Spleen (tissue), 11 donors: ENCODE data around the gene CHRM4. TPM values are rescaled to one million over a fixed set of nuclear protein-coding genes. Genes with fewer than 3 reads are reported as not detected.
A peak's percentile ranks its signal among the peaks of the same experiment; 100 is the strongest.

Experiments used
- DNase-seq: peaks from one replicate; pipeline ENCODE4 v3.0.0-alpha.2; 2020
- H3K27ac ChIP-seq, 8 donors: fragments of 200-600 bp; sonication (generic) in 7 of 8; 1 replicate in 4 of 8; 2 replicates in 4 of 8; pipeline versions ENCODE4 v1.5.0 to v1.8.0; 2016 to 2021; ENCODE audit warnings: inconsistent platforms in 4 of 8, mild to moderate bottlenecking in 4 of 8, moderate library complexity in 1 of 8
- H3K27me3 ChIP-seq, 7 donors: fragments of 200-600 bp; sonication (generic) in 6 of 7; replicated peaks in 1 of 7; 1 replicate in 4 of 7; 2 replicates in 3 of 7; pipeline versions ENCODE4 v1.5.0 to v1.8.0; 2016 to 2021; ENCODE audit warnings: inconsistent platforms in 3 of 7, mild to moderate bottlenecking in 1 of 7
- H3K36me3 ChIP-seq, 6 donors: fragments of 200-600 bp; sonication (generic) in 5 of 6; 1 replicate in 4 of 6; 2 replicates in 2 of 6; pipeline versions ENCODE4 v1.5.0 to v1.8.0; 2016 to 2021; ENCODE audit warnings: inconsistent platforms in 2 of 6
- H3K4me1 ChIP-seq, 6 donors: fragments of 200-600 bp; sonication (generic) in 5 of 6; 1 replicate in 3 of 6; 2 replicates in 3 of 6; pipeline versions ENCODE4 v1.5.0 to v1.8.0; 2016 to 2021; ENCODE audit warnings: inconsistent platforms in 3 of 6
- H3K4me3 ChIP-seq, 8 donors: fragments of 200-600 bp; sonication (generic) in 7 of 8; 1 replicate in 4 of 8; 2 replicates in 4 of 8; pipeline versions ENCODE4 v1.5.0 to v1.8.0; 2016 to 2021; ENCODE audit warnings: inconsistent platforms in 4 of 8, mild to moderate bottlenecking in 4 of 8, moderate library complexity in 2 of 8
- H3K9me3 ChIP-seq, 8 donors: fragments of 200-600 bp; sonication (generic) in 7 of 8; 1 replicate in 4 of 8; 2 replicates in 4 of 8; pipeline versions ENCODE4 v1.5.0 to v1.8.0; 2016 to 2021; ENCODE audit warnings: inconsistent platforms in 4 of 8
- POLR2A ChIP-seq, 3 donors: fragments of 450-650 bp; IDR thresholded peaks; one replicate each; pipeline ENCODE4 v1.5.1; 2017; ENCODE audit warnings: antibody characterized with exemption in 3 of 3, mild to moderate bottlenecking in 1 of 3
- POLR2AphosphoS5 ChIP-seq, 3 donors: sonication (generic); formaldehyde crosslinking; IDR thresholded peaks; one replicate each; pipeline ENCODE4 v1.5.1; 2017; ENCODE audit warnings: antibody characterized with exemption in 3 of 3
- WGBS, 5 donors: extraction: QIAGEN DNeasy Blood & Tissue Kit in 3 of 5; methylation state at CpG; one replicate each; pipeline versions ENCODE4 v1.1.5 to v1.1.7; 2013 to 2018; 5-methylcytosine and 5-hydroxymethylcytosine counted together
- intact Hi-C: fragments of 100-400 bp; cut with DNase I; formaldehyde crosslinking; loops from one replicate; pipeline ENCODE4 v1.15.0; 2023; ENCODE audit warnings: low total_unique reads
- polyA plus RNA-seq, 3 donors: library from polyadenylated mRNA; stranded (reverse); fragments of 200-250 nt; gene quantifications; one replicate each; pipeline ENCODE4 v1.2.1, GENCODE V29; 2013
- total RNA-seq, 7 donors: library from RNA; depleted of rRNA in 3 of 7; stranded (reverse); fragments of >200 nt in 3 of 7; fragmentation: NEBNext Ultra II Directional in 4 of 7; extraction: Animal tissue kit (Norgen Biotek cat#: 25700) in 4 of 7; gene quantifications; one replicate each; pipeline versions ENCODE4 v1.1.0 to v1.2.1, GENCODE V29; 2016 to 2021
- TF ChIP-seq, protein P1 (sequence below), 11 experiments: fragments of 200-600 bp in 7 of 11; fragments of 450-650 bp in 4 of 11; sonication (generic) in 4 of 11; IDR thresholded peaks in 8 of 11; conservative IDR thresholded peaks in 3 of 11; 1 replicate in 7 of 11; 2 replicates in 4 of 11; pipeline versions ENCODE4 v1.4.0 to v1.8.0; 2016 to 2021; ENCODE audit warnings: antibody characterized with exemption in 11 of 11, inconsistent platforms in 4 of 11, mild to moderate bottlenecking in 1 of 11
- donor health status: healthy with polysubstance abuse.
- donor health status: DM: no; HTN: no; CAD: no; lungs with moderate emphysema.
- donor health status: DM: no; HTN: no; CAD: no.
- donor health status: Bipolar disorder and iron deficiency.
- donor health status: healthy.
- donor health status: DM: no; HTN: no; CAD: no.
- donor health status: DM: yes; HTN: yes; CAD: no.

Gene CHRM4
- total and polyA plus RNA-seq, 10 donors: 0.06 to 34.1 (median 3.3) TPM

DNA sequence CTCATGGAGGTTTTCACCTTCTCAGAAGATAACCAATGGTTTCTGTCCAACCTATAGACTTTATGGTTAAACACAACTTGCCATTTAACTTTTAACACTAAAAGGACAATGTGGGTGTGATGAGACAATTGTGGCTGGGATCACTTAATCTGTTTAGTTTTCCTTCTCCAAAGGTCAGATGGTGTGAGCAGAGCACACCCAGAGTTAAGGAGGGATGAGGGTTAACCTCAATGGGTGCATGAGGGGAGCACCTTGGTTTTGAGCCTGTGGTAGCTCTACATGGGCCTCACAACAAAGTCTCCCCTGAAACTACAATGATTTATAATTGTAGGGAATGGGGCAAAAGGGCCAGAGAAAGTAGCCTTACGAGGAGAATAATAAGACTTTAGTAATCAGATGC lies 28.9 kb upstream of the CHRM4 start:
- Histone ChIP-seq H3K9me3 (no peaks in the 10 kb centered on the region), H3K4me1 (no peaks in the 10 kb centered on the region), H3K27me3 (no peaks in the 10 kb centered on the region), H3K4me3 (no peak overlapping the region), H3K27ac (no peak overlapping the region), H3K36me3 (peaks cover 0 to 81% (median 31%) of the 10 kb centered on the region in 6 donors)
- DNase-seq: no peak
- TF ChIP-seq, protein P1, sequence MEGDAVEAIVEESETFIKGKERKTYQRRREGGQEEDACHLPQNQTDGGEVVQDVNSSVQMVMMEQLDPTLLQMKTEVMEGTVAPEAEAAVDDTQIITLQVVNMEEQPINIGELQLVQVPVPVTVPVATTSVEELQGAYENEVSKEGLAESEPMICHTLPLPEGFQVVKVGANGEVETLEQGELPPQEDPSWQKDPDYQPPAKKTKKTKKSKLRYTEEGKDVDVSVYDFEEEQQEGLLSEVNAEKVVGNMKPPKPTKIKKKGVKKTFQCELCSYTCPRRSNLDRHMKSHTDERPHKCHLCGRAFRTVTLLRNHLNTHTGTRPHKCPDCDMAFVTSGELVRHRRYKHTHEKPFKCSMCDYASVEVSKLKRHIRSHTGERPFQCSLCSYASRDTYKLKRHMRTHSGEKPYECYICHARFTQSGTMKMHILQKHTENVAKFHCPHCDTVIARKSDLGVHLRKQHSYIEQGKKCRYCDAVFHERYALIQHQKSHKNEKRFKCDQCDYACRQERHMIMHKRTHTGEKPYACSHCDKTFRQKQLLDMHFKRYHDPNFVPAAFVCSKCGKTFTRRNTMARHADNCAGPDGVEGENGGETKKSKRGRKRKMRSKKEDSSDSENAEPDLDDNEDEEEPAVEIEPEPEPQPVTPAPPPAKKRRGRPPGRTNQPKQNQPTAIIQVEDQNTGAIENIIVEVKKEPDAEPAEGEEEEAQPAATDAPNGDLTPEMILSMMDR (IDR thresholded peaks at IDR 0.05 in 8 of 11, conservative IDR thresholded peaks at IDR 0.05 in 3 of 11): no peak
- TF ChIP-seq POLR2A (IDR thresholded peaks at IDR 0.05): no peak
- no peak for TF ChIP-seq POLR2AphosphoS5 (IDR thresholded peaks at IDR 0.05)
- intact Hi-C loops: no loop called here
- 89 to 100% (median 95%) methylated on average over 1 of the region's 1 CpG for WGBS, 5 donors

DNA sequence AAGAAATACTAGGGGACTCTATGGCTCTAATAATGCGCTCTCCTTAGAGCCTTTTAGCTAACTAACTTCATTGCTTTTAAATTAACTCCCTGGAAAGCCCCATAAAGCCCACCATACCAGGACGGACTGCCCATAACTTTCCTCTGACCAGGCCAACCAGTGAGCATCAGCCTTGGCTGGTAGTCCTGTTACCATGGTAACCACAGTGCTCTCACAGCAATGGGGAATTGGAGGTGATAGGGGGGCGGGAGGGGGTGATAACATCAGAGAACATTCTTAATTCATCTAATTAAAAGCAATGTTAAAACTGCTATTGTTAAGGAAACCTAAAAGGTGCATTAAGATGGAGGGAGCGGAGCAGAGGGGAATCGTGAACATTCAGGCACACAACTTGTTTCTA lies 27.2 kb upstream of the CHRM4 start:
- Histone ChIP-seq H3K27ac (no peak overlapping the region), H3K36me3 (peaks cover 0 to 85% (median 45%) of the 10 kb centered on the region in 6 donors), H3K9me3 (no peaks in the 10 kb centered on the region), H3K27me3 (no peaks in the 10 kb centered on the region), H3K4me1 (no peaks in the 10 kb centered on the region), H3K4me3 (no peak overlapping the region)
- WGBS, 5 donors: 87 to 96% (median 95%) methylated on average over 5 of the region's 5 CpGs
- TF ChIP-seq POLR2AphosphoS5 (IDR thresholded peaks at IDR 0.05): no peak
- TF ChIP-seq POLR2A (IDR thresholded peaks at IDR 0.05): no peak
- intact Hi-C loops: no loop called here
- DNase-seq: no peak

DNA sequence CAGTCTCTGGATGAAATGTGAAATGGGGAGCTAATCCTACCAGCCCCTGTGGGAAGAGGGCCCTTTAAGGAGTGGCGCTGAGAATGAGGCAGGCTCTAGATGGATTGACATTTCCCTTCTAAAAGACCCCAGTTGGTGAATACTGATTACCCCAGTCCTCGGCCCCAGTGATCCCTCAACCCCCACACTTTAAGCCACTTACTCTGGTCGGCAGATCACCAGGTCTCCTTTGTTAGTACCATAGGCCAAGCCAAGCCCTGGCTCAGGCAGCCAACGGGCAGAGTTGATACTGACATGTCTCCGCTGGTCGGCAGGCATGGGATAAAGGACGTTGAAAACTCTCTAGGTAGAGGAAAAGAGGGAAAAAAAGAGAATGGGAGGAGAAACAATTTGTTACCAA lies 26.1 kb upstream of the CHRM4 start:
- H3K9me3 ChIP-seq: no peaks in the 10 kb centered on the region
- peaks cover 0 to 88% (median 49%) of the 10 kb centered on the region in 6 donors for H3K36me3 ChIP-seq
- TF ChIP-seq, protein P1 (IDR thresholded peaks at IDR 0.05 in 8 of 11, conservative IDR thresholded peaks at IDR 0.05 in 3 of 11): no peak
- no peak for TF ChIP-seq POLR2AphosphoS5 (IDR thresholded peaks at IDR 0.05)
- TF ChIP-seq POLR2A (IDR thresholded peaks at IDR 0.05): no peak
- H3K4me3 ChIP-seq: no peak overlapping the region
- 92 to 96% (median 94%) methylated on average over 7 of the region's 7 CpGs for WGBS, 5 donors
- no peaks in the 10 kb centered on the region for H3K27me3 ChIP-seq
- DNase-seq: no peak
- intact Hi-C loops: no loop called here
- no peaks in the 10 kb centered on the region for H3K4me1 ChIP-seq
- H3K27ac ChIP-seq: no peak overlapping the region

- no peaks in the 10 kb centered on the region for H3K27me3 ChIP-seq
- no peak overlapping the region for H3K27ac ChIP-seq
- WGBS, 5 donors: 59 to 62% (median 61%) methylated on average over 3 of the region's 3 CpGs
- intact Hi-C loops: no loop called here
- no peaks in the 10 kb centered on the region for H3K9me3 ChIP-seq
- no peak for DNase-seq
- no peaks in the 10 kb centered on the region for H3K4me1 ChIP-seq
- TF ChIP-seq, protein P1 (IDR thresholded peaks at IDR 0.05 in 8 of 11, conservative IDR thresholded peaks at IDR 0.05 in 3 of 11): no peak
- TF ChIP-seq POLR2A (IDR thresholded peaks at IDR 0.05): no peak
- no peak for TF ChIP-seq POLR2AphosphoS5 (IDR thresholded peaks at IDR 0.05)
- H3K36me3 ChIP-seq: peaks cover 0 to 88% (median 53%) of the 10 kb centered on the region in 6 donors
- H3K4me3 ChIP-seq: no peak overlapping the region
Observed at GRCh38 chr11:46414879-46415278, 23.3 kb upstream of the CHRM4 start.

GRCh38 chr11:46414466-46414796 lies 22.9 kb upstream of the CHRM4 start:
- no peak overlapping the region for H3K4me3 ChIP-seq
- no peaks in the 10 kb centered on the region for H3K27me3 ChIP-seq
- WGBS, 5 donors: 82 to 95% (median 91%) methylated on average over 5 of the region's 5 CpGs
- peaks cover 0 to 93% (median 58%) of the 10 kb centered on the region in 6 donors for H3K36me3 ChIP-seq
- no peak for TF ChIP-seq POLR2A (IDR thresholded peaks at IDR 0.05)
- TF ChIP-seq, protein P1 (IDR thresholded peaks at IDR 0.05 in 8 of 11, conservative IDR thresholded peaks at IDR 0.05 in 3 of 11): no peak
- peak in 1 of 3 donors; percentile 38 for TF ChIP-seq POLR2AphosphoS5 (IDR thresholded peaks at IDR 0.05)
- H3K27ac ChIP-seq: no peak overlapping the region
- H3K4me1 ChIP-seq: no peaks in the 10 kb centered on the region
- H3K9me3 ChIP-seq: no peaks in the 10 kb centered on the region
- no peak for DNase-seq
- intact Hi-C loops: no loop called here
